ENCODE results near the gene GRID2IP. TPM values are rescaled to one million over a fixed set of nuclear protein-coding genes. Genes with fewer than 3 reads are reported as not detected.

The GRID2IP gene
- total RNA-seq, 1 donor from 2014 or later: not detected

DNA sequence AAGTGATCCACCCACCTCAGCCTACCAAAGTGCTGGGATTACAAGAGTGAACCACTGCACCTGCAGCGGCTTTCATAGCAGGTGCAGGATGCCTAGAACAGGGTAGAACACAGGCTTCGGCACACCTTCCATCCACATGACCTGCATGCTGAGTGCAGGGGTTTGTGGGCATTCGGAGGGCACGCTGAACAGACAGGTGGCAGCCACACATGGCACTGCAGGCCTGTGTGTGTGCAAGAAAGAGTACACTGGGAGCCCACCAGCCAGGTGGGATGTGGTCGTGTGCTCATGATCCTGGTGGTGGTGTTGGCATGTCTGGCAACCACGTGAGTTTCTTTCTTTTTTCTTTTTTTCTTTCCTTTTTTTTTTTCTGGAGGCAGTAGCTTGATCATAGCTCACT, 38.4 kb downstream of the GRID2IP start:
- Histone ChIP-seq H3K4me1 (no peaks in the 10 kb centered on the region), H3K4me3 (no peak overlapping the region), H3K9ac (no peak overlapping the region), H3K4me2 (no peak overlapping the region), H3K9me3 (ENCODE audit: low read depth) (no peaks in the 10 kb centered on the region), H2AFZ (replicated peaks) (no peak overlapping the region), H3K79me2 (ENCODE audit: low read depth) (no peaks in the 10 kb centered on the region), H3F3A (ENCODE audit: low read depth) (no peaks in the 10 kb centered on the region), H3K36me3 (no peaks in the 10 kb centered on the region), H4K20me1 (ENCODE audit: low read depth) (no peaks in the 10 kb centered on the region), H3K27ac (no peak overlapping the region), H3K27me3 (no peaks in the 10 kb centered on the region)
- TF ChIP-seq, protein P1, sequence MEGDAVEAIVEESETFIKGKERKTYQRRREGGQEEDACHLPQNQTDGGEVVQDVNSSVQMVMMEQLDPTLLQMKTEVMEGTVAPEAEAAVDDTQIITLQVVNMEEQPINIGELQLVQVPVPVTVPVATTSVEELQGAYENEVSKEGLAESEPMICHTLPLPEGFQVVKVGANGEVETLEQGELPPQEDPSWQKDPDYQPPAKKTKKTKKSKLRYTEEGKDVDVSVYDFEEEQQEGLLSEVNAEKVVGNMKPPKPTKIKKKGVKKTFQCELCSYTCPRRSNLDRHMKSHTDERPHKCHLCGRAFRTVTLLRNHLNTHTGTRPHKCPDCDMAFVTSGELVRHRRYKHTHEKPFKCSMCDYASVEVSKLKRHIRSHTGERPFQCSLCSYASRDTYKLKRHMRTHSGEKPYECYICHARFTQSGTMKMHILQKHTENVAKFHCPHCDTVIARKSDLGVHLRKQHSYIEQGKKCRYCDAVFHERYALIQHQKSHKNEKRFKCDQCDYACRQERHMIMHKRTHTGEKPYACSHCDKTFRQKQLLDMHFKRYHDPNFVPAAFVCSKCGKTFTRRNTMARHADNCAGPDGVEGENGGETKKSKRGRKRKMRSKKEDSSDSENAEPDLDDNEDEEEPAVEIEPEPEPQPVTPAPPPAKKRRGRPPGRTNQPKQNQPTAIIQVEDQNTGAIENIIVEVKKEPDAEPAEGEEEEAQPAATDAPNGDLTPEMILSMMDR (IDR thresholded peaks at IDR 0.05): no peak
- no peak for TF ChIP-seq EZH2phosphoT487 (IDR thresholded peaks at IDR 0.05)
- no peak for TF ChIP-seq EZH2 (IDR thresholded peaks at IDR 0.05)
- no peaks in the 10 kb centered on the region for H3K9me3 Mint-ChIP-seq
- DNase-seq (ENCODE audit: low spot score): no peak
- no peaks in the 10 kb centered on the region for H3K36me3 Mint-ChIP-seq
- H3K27me3 Mint-ChIP-seq (ENCODE audit: insufficient read depth, low read depth): peaks cover 5% of the 10 kb centered on the region
- no peak overlapping the region for H3K27ac Mint-ChIP-seq
- H3K4me3 Mint-ChIP-seq: no peak overlapping the region
- peaks cover 5% of the 10 kb centered on the region for H3K4me1 Mint-ChIP-seq

DNA sequence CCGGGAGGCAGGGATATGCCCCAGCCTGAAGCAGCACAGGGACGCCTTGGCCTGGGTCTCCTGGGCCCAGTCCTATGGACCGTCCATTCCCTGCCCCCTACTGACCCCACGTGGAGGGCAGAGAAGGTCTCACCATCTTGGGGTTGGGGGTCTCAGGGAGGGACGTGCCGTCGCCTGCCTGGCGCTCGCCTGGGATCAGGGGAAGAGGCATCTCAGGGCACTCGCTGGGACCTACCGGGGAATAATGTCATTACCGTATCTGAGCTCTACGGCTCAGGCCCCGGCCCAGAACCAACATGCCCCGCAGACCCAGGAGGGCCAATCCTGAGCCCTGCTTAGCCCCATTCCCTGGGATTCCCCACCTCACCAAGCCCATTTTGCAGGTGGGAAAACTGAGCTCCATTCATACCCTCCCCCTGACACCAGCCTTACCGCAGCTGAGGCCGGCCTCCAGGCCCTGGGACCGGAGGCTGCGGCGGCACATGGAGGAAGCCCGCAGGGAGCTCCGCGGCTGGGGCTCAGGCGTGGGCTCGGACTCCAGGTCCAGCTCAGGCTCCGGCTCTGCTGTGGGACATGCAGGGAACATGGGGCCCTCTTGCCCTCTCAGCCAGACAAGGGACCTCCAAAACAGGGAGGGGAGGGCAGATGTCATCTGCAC, 40.7 kb downstream of the GRID2IP start:
- Mint-ChIP-seq H3K4me1 (no peaks in the 10 kb centered on the region), H3K27me3 (ENCODE audit: insufficient read depth, low read depth) (peaks cover 5% of the 10 kb centered on the region), H3K27ac (no peak overlapping the region), H3K36me3 (no peaks in the 10 kb centered on the region), H3K4me3 (no peak overlapping the region), H3K9me3 (no peaks in the 10 kb centered on the region)
- no peak for DNase-seq (ENCODE audit: low spot score)
- TF ChIP-seq, protein P1 (IDR thresholded peaks at IDR 0.05): no peak
- TF ChIP-seq EZH2 (IDR thresholded peaks at IDR 0.05): no peak
- H4K20me1 ChIP-seq (ENCODE audit: low read depth): no peaks in the 10 kb centered on the region
- H3K79me2 ChIP-seq (ENCODE audit: low read depth): no peaks in the 10 kb centered on the region
- H3K4me3 ChIP-seq: no peak overlapping the region
- no peaks in the 10 kb centered on the region for H3F3A ChIP-seq (ENCODE audit: low read depth)
- H3K9ac ChIP-seq: no peak overlapping the region
- no peak overlapping the region for H3K4me2 ChIP-seq
- no peaks in the 10 kb centered on the region for H3K36me3 ChIP-seq
- H2AFZ ChIP-seq (replicated peaks): no peak overlapping the region
- H3K27me3 ChIP-seq: peaks cover 5% of the 10 kb centered on the region
- H3K4me1 ChIP-seq: no peaks in the 10 kb centered on the region
- no peak overlapping the region for H3K27ac ChIP-seq
- no peaks in the 10 kb centered on the region for H3K9me3 ChIP-seq (ENCODE audit: low read depth)

DNA sequence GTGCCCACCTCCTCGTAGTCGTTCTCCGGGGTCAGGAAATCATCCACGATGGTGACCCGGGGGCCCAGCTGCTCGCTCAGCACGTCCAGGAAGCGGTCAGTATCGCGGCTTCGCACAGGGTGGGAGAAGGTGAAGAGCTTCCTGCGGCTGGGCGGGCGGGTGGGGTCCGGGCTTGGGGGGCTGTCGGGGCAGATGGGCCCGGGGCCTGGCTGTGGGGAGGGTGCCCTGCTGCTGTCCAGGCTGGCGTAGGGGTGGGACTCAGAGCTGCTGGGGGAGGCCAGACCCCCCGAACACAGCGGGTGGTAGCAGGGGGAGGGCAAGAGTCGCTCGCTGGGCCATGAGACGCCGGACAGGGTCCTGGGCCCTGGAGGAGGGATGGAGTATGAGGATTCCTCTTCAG, 42.3 kb downstream of the GRID2IP start:
- peaks cover 11% of the 10 kb centered on the region for H3K27me3 Mint-ChIP-seq (ENCODE audit: insufficient read depth, low read depth)
- DNase-seq (ENCODE audit: low spot score): no peak
- no peak for TF ChIP-seq EZH2phosphoT487 (IDR thresholded peaks at IDR 0.05)
- TF ChIP-seq EZH2 (IDR thresholded peaks at IDR 0.05): no peak
- TF ChIP-seq, protein P1 (IDR thresholded peaks at IDR 0.05): no peak

More for the DNA sequence above, 42.3 kb downstream of the GRID2IP start:
- Histone ChIP-seq H3K4me2 (no peak overlapping the region), H4K20me1 (ENCODE audit: low read depth) (no peaks in the 10 kb centered on the region), H3K4me1 (no peaks in the 10 kb centered on the region), H3K27me3 (peaks cover 16% of the 10 kb centered on the region), H3F3A (ENCODE audit: low read depth) (peaks cover 7% of the 10 kb centered on the region), H3K9ac (no peak overlapping the region), H3K9me3 (ENCODE audit: low read depth) (no peaks in the 10 kb centered on the region), H3K36me3 (no peaks in the 10 kb centered on the region), H3K79me2 (ENCODE audit: low read depth) (no peaks in the 10 kb centered on the region), H3K27ac (no peak overlapping the region), H3K4me3 (no peak overlapping the region), H2AFZ (replicated peaks) (no peak overlapping the region)
- H3K27ac Mint-ChIP-seq: no peak overlapping the region
- H3K9me3 Mint-ChIP-seq: no peaks in the 10 kb centered on the region
- no peaks in the 10 kb centered on the region for H3K4me1 Mint-ChIP-seq
- H3K4me3 Mint-ChIP-seq: no peak overlapping the region
- H3K36me3 Mint-ChIP-seq: no peaks in the 10 kb centered on the region
